Heart left ventricle (tissue), 13 donors: ENCODE data around the gene LAMB3.
A peak's percentile ranks its signal among the peaks of the same experiment; 100 is the strongest.

Experiments used
- POLR2A ChIP-seq, 2 donors: fragments of 450-650 bp; IDR thresholded peaks; one replicate each; pipeline ENCODE4 v1.6.1; 2017; ENCODE audit warnings: antibody characterized with exemption in 2 of 2, mild to moderate bottlenecking in 2 of 2, moderate library complexity in 2 of 2
- TF ChIP-seq, protein P1 (sequence below), 12 donors: fragments of 200-600 bp; sonication (generic) in 4 of 12; IDR thresholded peaks; one replicate each; pipeline versions ENCODE4 v1.5.0 to v1.8.0; 2018 to 2022; ENCODE audit warnings: antibody characterized with exemption in 12 of 12, mild to moderate bottlenecking in 5 of 12
- donor health status: ischemic (EF 13 %, LVEDD 7.1; RV severe dilation, severe dysfunction).
- donor health status: DM: no; HTN: yes; CAD: no.
- donor health status: DM: no; HTN: no; CAD: no.
- donor health status: ischemic (EF 25% LVEDD 6.9; RV normal size, moderate dysfunction).
- donor health status: ischemic (EF 25% LVEDD 5.7; RV mildly dilated, moderate dysfunction).
- donor health status: ischemic (EF 35%, LVEDD 5.7; RV mildly dilated, moderate dysfunction).
- donor health status: nonischemic (EF 11% LVEDD 7.7; RV severe dilation, severe dysfunction).
- donor health status: DM: yes; HTN: yes; CAD: no.
- donor health status: PGD.
- donor health status: ischemic (EF 29% LVEDD 5.4; RV normal size, mild dysfunction).
- donor health status: nonischemic (EF 23%, LVEDD 6.1; RV moderate dilation, normal function).

DNA sequence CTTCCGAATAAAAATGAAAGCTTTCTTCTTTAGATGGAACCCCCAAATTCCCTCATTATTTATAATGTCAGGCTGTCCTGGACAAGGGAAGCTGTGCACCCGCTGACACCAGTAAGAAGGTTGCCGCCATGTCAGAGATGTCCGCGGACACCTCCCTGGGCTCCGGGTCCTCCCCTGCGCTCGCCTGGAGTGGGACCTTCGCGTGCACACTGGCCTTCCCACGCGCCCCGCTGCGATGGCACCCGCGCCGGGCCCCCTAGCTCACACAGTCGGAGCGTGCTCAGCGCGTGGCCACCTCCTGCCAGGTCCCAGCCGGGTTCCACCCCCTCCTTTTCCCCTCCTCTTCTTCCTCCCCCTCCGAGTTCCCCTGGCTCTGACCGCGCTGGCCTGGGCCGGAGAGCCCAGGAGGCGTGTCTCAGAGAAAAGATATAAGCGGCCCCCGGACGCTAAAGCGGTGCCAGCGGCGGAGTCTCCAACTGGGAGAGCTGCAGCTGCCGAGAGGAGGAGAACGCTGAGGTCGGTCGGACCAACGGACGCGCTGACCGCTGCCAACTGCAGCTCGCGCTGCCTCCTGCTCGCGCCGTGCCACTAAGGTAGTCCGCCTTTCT, 22.8 kb upstream of the LAMB3 start, which contains the start of gene G0S2:
- TF ChIP-seq POLR2A (IDR thresholded peaks at IDR 0.05) = peak in 1 of 2 donors; percentile 93
- TF ChIP-seq, protein P1, sequence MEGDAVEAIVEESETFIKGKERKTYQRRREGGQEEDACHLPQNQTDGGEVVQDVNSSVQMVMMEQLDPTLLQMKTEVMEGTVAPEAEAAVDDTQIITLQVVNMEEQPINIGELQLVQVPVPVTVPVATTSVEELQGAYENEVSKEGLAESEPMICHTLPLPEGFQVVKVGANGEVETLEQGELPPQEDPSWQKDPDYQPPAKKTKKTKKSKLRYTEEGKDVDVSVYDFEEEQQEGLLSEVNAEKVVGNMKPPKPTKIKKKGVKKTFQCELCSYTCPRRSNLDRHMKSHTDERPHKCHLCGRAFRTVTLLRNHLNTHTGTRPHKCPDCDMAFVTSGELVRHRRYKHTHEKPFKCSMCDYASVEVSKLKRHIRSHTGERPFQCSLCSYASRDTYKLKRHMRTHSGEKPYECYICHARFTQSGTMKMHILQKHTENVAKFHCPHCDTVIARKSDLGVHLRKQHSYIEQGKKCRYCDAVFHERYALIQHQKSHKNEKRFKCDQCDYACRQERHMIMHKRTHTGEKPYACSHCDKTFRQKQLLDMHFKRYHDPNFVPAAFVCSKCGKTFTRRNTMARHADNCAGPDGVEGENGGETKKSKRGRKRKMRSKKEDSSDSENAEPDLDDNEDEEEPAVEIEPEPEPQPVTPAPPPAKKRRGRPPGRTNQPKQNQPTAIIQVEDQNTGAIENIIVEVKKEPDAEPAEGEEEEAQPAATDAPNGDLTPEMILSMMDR (IDR thresholded peaks at IDR 0.05) = no peak
